HK-2 (cell line): ENCODE measurements around the gene CYSTM1.
A peak's percentile ranks its signal among the peaks of the same experiment; 100 is the strongest.

Experiments
- DNase-seq: peaks from one replicate; pipeline ENCODE4 v3.0.0-alpha.2; 2018; ENCODE audit not compliant: unreplicated experiment

The CYSTM1 gene, protein sequence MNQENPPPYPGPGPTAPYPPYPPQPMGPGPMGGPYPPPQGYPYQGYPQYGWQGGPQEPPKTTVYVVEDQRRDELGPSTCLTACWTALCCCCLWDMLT

GRCh38 chr5:140174465-140175366 lies at the start of gene CYSTM1:
Gene CYSTM1, plus strand, starts transcription at chr5:140175188. Its CDS starts 19,278 bp downstream, at chr5:140194466.
- peak; percentile 87 for DNase-seq

GRCh38 chr5:140125637-140126036 lies 49.4 kb upstream of the CYSTM1 start, which contains the start of gene IGIP:
Gene IGIP, plus strand, starts transcription at chr5:140125937. Its CDS starts 2,540 bp downstream, at chr5:140128477.
- no peak for DNase-seq

GRCh38 chr5:140126315-140127012 lies 48.5 kb upstream of the CYSTM1 start:
- no peak for DNase-seq

DNA sequence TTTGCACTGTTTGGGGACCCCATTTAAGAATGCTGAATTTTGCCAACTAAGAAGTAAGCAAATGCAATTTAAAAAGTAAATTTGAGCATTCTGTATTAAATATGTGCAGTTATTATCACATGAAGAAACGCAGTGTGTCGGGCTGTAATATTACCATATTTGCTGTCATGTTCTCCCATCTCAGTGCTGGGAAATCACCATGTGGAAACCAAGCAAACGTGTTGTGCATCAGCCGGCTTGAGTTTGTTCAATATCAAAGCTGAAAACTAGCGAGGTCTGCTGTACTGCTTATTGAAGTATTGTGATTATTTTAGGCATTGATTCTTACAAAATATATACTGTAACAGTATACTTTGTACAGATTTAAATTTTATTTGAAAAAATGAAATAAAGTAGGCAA lies 46.6 kb upstream of the CYSTM1 start:
- no peak for DNase-seq

DNA sequence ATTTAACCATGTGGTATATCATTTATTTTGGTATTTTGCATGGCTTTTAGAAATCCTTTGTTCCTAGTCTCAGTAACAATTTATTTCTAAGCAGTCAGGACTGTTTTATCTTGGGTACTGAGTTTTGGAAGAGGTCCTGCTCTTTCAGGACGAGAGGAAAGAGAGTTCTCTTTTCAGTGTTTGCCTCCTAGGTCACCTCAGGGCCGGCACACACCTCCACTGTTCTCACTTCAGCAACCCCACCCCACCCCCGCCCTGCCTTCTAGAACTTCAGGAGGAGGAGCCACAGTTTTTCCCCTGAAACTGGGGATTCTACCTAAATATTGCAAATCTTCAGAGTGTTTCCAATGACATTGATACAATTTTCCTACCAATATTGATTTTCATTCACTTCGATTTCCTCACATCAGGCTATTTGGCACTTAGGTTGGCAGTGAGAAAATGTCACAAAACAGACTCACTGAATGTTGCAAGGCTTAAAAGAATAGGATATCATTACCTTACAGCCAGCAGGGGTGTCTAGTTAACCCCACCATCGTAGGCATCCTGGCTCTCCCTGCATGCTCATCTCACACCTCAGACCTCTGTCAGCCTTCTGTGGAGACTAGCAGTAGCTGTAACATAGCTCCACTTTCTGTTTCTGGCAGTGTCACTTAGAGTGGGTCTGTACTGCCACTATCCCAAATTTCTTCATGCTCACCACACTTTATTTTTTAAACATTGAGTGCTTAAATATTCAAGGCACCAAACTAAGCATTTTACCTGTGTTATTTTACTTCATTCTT lies 43.8 kb upstream of the CYSTM1 start:
- DNase-seq, result no peak

DNA sequence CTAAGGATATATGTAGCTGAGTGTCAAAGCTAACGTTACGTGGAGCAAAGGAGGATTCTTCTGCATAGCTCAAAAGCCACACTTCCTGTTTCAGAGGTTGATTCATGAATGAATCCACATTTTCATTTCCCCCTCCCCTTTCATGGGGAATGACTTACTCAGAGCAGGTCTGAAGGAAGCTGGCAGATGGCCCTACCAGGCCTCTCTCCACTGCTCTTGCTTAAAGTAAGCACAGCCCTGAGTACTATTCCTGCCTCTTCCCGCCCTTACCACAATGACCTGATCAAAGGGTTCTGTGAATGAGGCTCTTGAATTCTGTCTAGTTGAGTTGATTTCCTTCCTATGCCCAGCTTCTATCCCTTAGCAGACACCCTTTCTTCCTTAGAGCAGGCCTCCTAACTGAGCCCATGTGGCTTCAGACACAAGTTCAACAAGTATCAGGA lies 43.0 kb upstream of the CYSTM1 start:
- DNase-seq, result peak; percentile 45

DNA sequence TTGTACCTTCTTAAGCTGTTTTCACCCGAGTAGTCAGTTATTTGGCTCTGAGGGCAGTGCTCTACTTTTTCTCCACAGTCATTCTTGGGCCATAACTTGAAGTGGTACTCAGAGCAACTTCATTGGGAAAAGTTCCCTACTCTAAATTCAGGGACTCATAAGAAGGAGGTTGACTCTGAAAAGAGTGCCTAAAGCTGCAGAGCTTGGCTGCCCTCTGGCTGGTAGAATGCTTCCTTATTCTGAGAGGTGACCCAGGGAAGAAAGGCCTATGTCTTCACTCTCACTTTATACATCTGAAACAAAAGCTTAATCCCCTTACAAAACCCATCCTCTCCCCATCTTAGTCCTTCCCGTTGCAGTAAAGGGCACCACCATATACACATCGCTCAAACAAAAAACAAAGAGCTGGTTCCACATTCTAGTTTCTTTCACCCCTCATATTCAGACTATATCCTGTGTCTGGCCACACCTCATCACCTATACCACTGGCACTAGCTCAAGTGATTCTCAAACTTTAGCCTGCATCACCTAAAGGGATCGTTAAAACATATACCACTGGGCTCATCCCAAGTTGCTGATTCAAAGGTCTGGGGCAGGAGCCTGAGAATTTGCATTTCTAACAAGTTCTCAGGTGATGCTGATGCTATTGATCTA lies 41.3 kb upstream of the CYSTM1 start:
- no peak for DNase-seq

DNA sequence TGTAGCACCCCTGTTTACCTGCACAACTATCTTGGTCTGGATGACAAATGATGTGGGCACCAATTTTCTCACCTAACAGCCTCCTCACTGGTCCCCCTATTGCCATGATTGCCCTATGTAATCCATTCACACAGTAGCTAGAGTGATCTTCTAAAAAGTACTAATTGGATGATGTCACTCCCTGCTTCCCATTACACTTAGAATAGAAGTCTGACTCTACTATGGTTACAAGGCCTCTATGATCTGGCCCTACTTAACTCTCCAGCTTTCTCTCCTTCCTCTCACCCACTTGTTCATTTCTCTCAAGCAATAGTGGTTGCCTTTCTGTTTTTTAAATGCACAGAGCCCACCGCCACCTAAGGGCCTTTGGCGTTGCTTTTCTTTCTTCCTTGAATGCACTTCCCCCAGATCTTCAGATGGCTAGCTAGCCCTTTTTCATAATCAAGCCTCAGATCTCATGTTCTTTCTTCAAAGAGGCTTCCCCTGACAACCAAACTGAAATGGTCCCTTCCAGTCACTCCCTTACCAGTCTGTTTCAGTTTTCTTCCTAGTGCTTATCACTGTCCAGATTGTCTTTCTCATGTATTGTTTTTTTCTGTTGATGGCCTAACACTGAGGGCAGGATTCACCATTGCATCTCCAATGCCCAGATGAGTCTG lies 40.6 kb upstream of the CYSTM1 start:
- no peak for DNase-seq

DNA sequence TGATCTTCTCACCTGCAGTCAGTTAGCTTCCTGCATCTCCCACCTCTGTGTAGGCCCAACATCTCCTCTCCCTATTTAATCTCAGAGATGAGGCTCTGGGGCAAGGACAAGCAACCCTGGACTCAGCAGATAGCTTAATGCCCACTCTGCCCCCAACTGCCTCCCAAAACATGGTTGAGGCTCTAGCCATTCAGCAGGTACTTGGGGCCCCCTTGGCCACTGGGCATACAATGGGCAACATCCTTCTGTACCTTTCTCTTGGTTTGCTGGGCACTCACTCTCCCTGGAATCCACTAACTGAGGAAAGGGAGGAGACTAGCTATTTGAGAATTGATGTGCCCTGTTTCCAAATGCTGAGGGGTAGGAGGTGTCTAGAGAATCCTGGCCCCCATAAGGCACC lies 39.9 kb upstream of the CYSTM1 start:
- no peak for DNase-seq

DNA sequence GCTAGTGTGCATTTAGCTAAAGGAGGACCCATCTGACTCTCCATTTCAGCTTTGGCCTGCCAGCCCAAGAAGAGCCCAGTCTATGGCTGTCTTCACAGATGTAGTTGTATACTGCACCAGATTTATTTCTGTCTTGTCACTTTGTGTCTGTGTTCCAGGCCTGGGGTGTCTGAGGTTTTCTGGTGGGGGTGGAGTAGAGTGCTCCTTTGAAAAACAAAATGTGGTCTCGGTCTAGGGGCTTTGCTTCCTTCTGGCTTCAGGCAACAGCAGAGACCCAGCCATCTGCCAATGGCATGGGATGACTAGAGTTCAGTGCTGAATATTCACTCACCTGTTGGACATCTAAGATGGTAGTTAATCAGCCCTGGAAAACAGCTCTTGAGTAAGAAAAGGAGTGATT lies 38.4 kb upstream of the CYSTM1 start:
- DNase-seq, result no peak

- no peak for DNase-seq
Measured at GRCh38 chr5:140140435-140140834, 34.6 kb upstream of the CYSTM1 start.

DNA sequence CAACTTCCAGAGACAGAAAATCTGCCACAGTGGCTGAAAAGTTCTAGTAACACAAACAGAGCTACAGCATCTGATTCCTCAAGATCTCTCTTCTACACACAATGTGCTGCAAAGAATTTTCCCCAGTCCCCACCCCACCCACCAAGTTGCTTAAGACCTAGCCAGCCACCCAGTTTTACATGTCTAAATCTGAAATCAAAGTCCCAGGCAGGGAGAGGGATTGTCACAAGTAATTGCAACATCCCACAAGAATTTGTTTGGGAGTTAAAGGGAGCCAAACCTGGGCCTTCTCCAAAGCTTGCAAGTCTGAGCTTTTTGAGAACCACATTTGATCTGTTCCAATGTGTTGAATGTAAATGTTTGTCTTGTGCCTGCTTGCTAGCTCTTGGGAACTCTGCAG lies 33.7 kb upstream of the CYSTM1 start:
- no peak for DNase-seq

GRCh38 chr5:140142246-140142645 lies 32.7 kb upstream of the CYSTM1 start:
- DNase-seq, result no peak

DNA sequence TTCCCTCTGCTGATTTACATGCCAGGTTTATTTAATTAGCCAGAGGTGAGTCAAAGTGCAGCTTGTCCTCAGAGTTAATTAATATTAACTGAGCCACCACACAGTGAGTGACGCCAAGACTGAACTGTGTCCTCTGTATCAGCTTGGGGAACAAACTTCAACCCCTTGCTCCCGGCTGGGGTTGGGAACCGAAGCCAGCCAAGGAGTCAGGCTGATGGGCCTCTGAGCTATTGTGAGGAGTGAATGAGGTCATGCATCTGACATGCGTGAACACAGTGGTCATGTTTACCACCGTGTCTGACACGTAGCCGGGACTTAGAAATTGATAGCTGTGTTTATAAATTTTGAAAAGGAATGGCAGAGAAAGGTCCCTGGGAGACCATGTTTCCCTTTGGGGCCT lies 32.1 kb upstream of the CYSTM1 start:
- DNase-seq, result no peak

GRCh38 chr5:140143521-140144258 lies 31.3 kb upstream of the CYSTM1 start:
- no peak for DNase-seq

DNA sequence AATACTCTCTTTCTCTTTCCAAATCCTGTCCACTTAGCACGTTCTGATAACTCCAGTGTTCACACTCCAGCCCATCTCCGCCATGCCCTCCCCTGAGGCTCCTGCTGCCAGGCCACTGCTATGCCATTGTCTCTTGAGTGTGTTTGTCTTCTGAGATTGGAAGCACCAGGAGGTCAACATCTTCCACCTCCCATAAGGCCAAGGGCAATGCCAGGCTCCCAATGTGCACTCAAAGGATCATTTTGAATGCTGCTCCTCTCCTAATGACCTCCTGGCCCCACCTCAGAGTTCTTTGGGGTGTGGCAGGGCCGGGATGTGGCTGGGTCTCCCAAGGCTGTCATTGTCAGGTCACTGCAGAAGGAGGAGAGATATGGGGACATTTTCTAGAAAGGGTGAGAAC lies 29.7 kb upstream of the CYSTM1 start:
- DNase-seq, result no peak

DNA sequence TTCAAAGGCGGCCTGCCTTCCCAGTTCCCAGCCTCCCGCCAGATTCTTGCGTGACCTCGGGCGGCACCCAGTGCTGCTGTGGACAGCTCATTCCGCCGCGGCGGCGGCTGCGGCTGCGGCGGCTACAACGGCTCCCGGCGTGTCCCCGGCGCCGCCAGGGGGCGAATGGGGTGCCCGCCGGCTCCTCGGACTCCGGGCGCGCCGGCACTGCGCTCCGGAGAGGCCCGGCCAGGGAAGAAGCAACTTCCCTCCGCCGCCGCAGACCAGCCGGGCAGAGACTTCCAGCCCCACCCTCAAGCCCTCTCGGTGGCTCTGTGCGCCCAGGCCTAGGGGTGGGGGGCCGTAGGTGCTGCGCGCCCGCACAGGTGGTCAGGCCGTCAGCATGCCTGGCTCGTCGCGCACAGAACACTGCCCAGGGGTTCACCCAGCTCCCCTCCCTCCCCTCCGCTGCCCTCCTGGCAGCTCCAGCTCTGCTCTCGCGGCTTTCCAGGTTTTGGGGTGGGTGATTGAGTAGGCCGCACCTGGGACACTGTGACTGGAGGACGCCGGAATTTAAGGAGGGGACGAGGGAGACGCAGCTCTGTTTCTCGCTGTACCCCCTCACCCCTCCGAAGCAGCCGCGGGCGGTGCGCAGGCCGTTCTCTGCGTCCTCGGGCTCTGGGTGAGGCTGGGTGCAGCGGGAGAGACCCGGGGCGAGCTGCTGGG lies 29.0 kb upstream of the CYSTM1 start:
- peak; percentile 41 for DNase-seq

DNA sequence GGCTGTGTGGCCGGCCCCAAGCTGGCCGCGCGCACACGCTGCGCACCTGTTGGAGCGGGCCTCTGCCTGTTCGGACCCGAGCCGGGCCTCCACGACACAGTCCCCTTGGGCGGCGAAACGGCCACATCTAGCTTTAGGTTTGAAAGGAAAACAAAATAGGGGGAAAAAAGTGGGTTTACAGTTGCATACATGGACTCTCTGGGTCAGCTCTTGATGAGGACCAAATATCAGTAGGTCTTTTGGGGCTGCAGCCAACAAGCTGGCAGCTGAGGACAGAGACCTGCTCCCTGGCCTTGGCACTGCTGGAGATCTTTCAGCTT lies 28.5 kb upstream of the CYSTM1 start:
- DNase-seq, result no peak

GRCh38 chr5:140147460-140147859 lies 27.5 kb upstream of the CYSTM1 start:
- DNase-seq, result no peak

GRCh38 chr5:140148508-140148907 lies 26.5 kb upstream of the CYSTM1 start:
- DNase-seq, result no peak
